Upper lobe of left lung (tissue), 6 donors: Measurements from ENCODE around the gene S100A5. TPM values are rescaled to one million over a fixed set of nuclear protein-coding genes. Genes with fewer than 3 reads are reported as not detected.

Experiments
- ATAC-seq, 2 donors: fragments of 200-7000 bp; cut with Tn5 transposase; one replicate each; pipeline ENCODE4 v1.9.1; 2022; ENCODE audit warnings: mild to moderate bottlenecking in 2 of 2, moderate library complexity in 2 of 2; ENCODE audit not compliant: low FRiP score in 2 of 2
- DNase-seq, 2 donors: peaks; one replicate each; pipeline ENCODE4 v3.0.0-alpha.2; 2019 to 2020
- H3K27ac ChIP-seq, 4 donors: fragments of 200-600 bp; sonication (generic); one replicate each; pipeline ENCODE4 v1.5.1; 2016 to 2019
- H3K27me3 ChIP-seq, 4 donors: fragments of 200-600 bp; sonication (generic); one replicate each; pipeline ENCODE4 v1.5.1; 2017 to 2019
- H3K36me3 ChIP-seq, 4 donors: fragments of 200-600 bp; sonication (generic); one replicate each; pipeline ENCODE4 v1.5.1; 2016 to 2019
- H3K4me1 ChIP-seq, 4 donors: fragments of 200-600 bp; sonication (generic); one replicate each; pipeline ENCODE4 v1.5.1; 2018 to 2019
- H3K4me3 ChIP-seq, 4 donors: fragments of 200-600 bp; sonication (generic); one replicate each; pipeline ENCODE4 v1.5.1; 2017 to 2019; ENCODE audit warnings: mild to moderate bottlenecking in 2 of 4, moderate library complexity in 1 of 4
- H3K9me3 ChIP-seq, 4 donors: fragments of 200-600 bp; sonication (generic); one replicate each; pipeline ENCODE4 v1.5.1; 2018 to 2019
- EP300 ChIP-seq, 4 donors: sonication (generic); formaldehyde crosslinking; IDR thresholded peaks; one replicate each; pipeline ENCODE4 v1.5.1; 2017; ENCODE audit warnings: antibody characterized with exemption in 4 of 4, control low read depth in 2 of 4
- POLR2A ChIP-seq, 4 donors: fragments of 450-650 bp; IDR thresholded peaks; one replicate each; pipeline ENCODE4 v1.5.1; 2016 to 2017; ENCODE audit warnings: antibody characterized with exemption in 4 of 4, mild to moderate bottlenecking in 2 of 4
- POLR2AphosphoS5 ChIP-seq, 2 donors: sonication (generic); formaldehyde crosslinking; IDR thresholded peaks; one replicate each; pipeline ENCODE4 v1.5.1; 2017; ENCODE audit warnings: antibody characterized with exemption in 2 of 2
- WGBS, 2 donors: methylation state at CpG; one replicate each; pipeline ENCODE4 v1.1.5; 2017 to 2018; 5-methylcytosine and 5-hydroxymethylcytosine counted together
- total RNA-seq, 6 donors: library from RNA; depleted of rRNA in 4 of 6; stranded (reverse); fragments of >200 nt in 4 of 6; gene quantifications; one replicate each; pipeline versions ENCODE4 v1.1.0 to v1.2.1, GENCODE V29; 2016 to 2021
- TF ChIP-seq, protein P1 (sequence below), 6 experiments: fragments of 450-650 bp in 4 of 6; fragments of 200-600 bp in 2 of 6; sonication (generic) in 2 of 6; IDR thresholded peaks; one replicate each; pipeline ENCODE4 v1.5.1; 2016 to 2019; ENCODE audit warnings: antibody characterized with exemption in 6 of 6
- donor health status: DM: no; HTN: no; CAD: no; lungs with moderate emphysema.
- donor health status: DM: no; HTN: yes; CAD: no; lungs with severe emphysema.

S100A5 gene
- total RNA-seq, 6 donors from 2014 or later: not detected

DNA sequence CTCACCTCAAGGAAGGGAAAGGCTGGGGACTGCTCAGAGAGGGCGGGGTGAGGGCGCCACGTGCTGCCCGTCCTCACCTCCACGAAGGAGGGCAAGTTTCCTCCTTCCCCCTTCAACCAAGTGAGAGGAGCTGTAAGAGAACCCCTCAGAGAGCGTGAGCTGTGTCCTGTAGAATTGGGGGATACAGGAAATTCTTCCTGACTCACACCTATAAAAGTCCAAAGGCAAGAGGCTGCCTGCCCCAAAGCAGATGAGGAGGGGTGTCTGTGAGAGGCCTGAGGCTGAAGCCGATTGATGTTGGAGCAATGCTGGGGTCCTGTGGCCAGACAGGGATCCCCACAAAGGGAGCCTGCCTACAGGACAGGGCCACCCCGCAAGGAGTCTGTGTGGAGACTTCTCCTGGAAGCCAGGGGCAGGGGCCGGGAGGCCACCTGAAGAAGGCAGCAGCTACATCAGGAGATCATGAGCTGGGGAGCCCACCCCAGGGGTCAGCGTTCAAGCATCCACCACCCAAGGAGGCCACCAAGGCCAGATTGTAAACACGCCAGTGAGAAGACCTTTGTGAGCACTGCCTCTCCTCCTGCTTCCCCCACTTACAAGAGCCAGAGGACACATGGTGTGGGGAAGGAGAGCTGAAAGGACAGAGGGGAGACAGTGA, 32.7 kb downstream of the S100A5 start:
- 84 to 86% methylated on average over 9 to 11 of the region's 11 CpGs for WGBS, 2 donors

DNA sequence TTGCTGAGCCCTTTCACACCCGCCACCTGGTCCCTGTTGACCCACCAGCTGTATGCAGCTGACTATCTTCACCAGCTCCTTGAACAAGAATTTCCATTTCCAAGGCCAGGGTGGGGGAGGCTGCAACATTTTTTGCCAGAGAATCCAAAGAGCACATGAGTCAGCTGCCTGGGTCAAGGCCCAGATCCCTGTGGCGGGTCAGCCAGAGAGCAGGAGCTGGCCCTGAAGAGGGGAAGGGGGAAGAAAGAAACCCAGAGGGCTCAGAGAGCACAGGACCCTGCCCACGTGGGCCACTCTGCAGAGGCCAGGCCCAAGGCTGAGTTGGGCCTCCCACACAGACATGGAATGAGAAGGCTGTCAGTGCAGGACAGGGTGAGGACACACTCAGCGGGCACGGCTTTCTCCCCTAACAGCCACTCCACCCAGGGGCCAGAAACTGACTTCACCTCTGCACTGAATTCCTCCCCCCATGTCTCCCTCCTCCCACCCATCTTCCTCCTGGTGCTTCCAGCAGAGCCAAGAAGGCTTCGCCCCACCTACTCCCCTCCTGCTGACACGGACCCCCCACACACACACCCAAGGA, 33.8 kb downstream of the S100A5 start:
- Histone ChIP-seq H3K4me1 (peaks cover 0 to 8% (median 2%) of the 10 kb centered on the region in 4 donors), H3K27me3 (no peaks in the 10 kb centered on the region), H3K4me3 (no peak overlapping the region), H3K27ac (peak overlapping the region; percentile 36 to 67 (median 52)), H3K36me3 (no peaks in the 10 kb centered on the region), H3K9me3 (no peaks in the 10 kb centered on the region)
- TF ChIP-seq EP300 (IDR thresholded peaks at IDR 0.05) (peak in 1 of 4 donors; percentile 6), POLR2AphosphoS5 (IDR thresholded peaks at IDR 0.05) (peak; percentile 77 to 84), POLR2A (IDR thresholded peaks at IDR 0.05) (no peak)
- WGBS, 2 donors: 58 to 61% methylated on average over 5 to 7 of the region's 7 CpGs
- DNase-seq: peak; percentile 33 to 57
- ATAC-seq: peak; percentile 76 to 90

More for the DNA sequence above, 32.7 kb downstream of the S100A5 start:
- TF ChIP-seq EP300 (IDR thresholded peaks at IDR 0.05) (no peak), POLR2AphosphoS5 (IDR thresholded peaks at IDR 0.05) (no peak), POLR2A (IDR thresholded peaks at IDR 0.05) (no peak)
- TF ChIP-seq, protein P1, sequence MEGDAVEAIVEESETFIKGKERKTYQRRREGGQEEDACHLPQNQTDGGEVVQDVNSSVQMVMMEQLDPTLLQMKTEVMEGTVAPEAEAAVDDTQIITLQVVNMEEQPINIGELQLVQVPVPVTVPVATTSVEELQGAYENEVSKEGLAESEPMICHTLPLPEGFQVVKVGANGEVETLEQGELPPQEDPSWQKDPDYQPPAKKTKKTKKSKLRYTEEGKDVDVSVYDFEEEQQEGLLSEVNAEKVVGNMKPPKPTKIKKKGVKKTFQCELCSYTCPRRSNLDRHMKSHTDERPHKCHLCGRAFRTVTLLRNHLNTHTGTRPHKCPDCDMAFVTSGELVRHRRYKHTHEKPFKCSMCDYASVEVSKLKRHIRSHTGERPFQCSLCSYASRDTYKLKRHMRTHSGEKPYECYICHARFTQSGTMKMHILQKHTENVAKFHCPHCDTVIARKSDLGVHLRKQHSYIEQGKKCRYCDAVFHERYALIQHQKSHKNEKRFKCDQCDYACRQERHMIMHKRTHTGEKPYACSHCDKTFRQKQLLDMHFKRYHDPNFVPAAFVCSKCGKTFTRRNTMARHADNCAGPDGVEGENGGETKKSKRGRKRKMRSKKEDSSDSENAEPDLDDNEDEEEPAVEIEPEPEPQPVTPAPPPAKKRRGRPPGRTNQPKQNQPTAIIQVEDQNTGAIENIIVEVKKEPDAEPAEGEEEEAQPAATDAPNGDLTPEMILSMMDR (IDR thresholded peaks at IDR 0.05): no peak
- Histone ChIP-seq H3K4me3 (no peak overlapping the region), H3K27ac (peak overlapping the region in 3 of 4 donors; percentile 6 to 67 (median 64)), H3K4me1 (peaks cover 0 to 8% (median 2%) of the 10 kb centered on the region in 4 donors), H3K36me3 (no peaks in the 10 kb centered on the region), H3K27me3 (no peaks in the 10 kb centered on the region), H3K9me3 (no peaks in the 10 kb centered on the region)
- no peak for ATAC-seq
- DNase-seq: no peak

DNA sequence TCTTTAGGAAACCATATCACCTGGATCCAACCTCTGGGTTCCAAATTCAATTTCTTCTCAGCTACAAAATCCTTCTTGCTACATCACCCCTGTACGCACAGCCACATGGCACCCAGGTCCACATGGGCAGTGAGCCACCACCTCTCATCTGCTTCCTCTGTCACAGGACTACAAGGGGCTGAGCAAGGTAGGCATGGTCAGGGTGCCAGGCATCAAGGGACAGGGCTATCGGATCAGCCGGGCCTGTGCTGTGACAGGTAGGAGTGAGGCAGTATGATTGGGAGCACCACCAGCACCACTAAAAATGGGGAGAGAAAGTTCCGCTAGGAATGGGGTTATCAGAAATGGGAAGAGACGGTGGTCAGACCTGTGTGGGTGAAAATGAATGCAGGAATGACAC, 34.3 kb downstream of the S100A5 start:
- DNase-seq (no peak), ATAC-seq (no peak)
- WGBS, 2 donors: 77 to 92% methylated on average over 5 of the region's 5 CpGs
- Histone ChIP-seq H3K36me3 (no peaks in the 10 kb centered on the region), H3K4me3 (no peak overlapping the region), H3K9me3 (no peaks in the 10 kb centered on the region), H3K27me3 (no peaks in the 10 kb centered on the region), H3K4me1 (peaks cover 0 to 8% (median 2%) of the 10 kb centered on the region in 4 donors), H3K27ac (peak overlapping the region in 1 of 4 donors; percentile 36)
- no peak for TF ChIP-seq EP300 (IDR thresholded peaks at IDR 0.05)
- no peak for TF ChIP-seq POLR2AphosphoS5 (IDR thresholded peaks at IDR 0.05)
- no peak for TF ChIP-seq POLR2A (IDR thresholded peaks at IDR 0.05)
- TF ChIP-seq, protein P1 (IDR thresholded peaks at IDR 0.05): no peak

DNA sequence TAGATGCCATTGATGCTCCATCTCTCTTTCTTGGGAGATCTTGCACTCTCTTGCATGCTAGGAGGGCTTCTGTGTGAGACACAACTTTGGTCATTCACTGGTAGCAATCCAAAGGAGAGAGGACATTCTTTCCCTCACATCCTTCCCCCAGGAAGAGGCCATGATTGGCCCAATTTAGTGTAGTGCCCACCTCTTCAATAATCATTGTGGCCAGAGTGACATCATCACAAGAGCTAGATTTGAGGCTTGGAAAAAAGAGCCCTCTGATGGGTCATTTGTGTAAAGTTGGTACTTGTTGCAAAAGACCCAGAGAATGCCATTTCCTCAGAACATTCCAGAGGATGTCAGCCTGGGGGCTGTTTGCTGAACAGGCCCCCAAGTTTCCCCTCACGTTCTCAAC, 35.2 kb downstream of the S100A5 start:
- no peak for ATAC-seq
- no peak for DNase-seq
- Histone ChIP-seq H3K4me1 (peaks cover 0 to under 1% (median 0%) of the 10 kb centered on the region in 4 donors), H3K9me3 (no peaks in the 10 kb centered on the region), H3K36me3 (no peaks in the 10 kb centered on the region), H3K27me3 (no peaks in the 10 kb centered on the region), H3K27ac (no peak overlapping the region), H3K4me3 (no peak overlapping the region)
- 79 to 82% methylated on average over 1 of the region's 1 CpG for WGBS, 2 donors
- TF ChIP-seq, protein P1 (IDR thresholded peaks at IDR 0.05): no peak
- TF ChIP-seq POLR2A (IDR thresholded peaks at IDR 0.05) (no peak), EP300 (IDR thresholded peaks at IDR 0.05) (no peak), POLR2AphosphoS5 (IDR thresholded peaks at IDR 0.05) (no peak)

DNA sequence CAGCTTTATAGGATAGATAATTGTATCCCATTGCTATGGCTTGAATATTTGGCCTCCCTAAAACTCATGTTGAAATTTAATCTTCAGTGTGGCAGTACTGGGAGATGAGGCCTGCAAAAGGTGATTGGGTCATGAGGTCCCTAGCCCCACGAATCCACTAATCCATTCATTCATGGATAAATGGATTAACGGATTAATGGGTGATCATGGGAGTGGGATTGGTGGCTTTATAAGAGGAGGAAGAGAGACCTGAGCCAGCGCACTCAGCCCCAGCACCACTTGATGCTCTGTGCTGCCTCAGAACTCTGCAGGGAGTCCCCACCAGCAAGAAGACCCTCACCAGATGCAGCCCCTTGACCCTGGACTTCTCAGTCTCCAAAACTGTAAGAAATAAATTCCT, 37.0 kb downstream of the S100A5 start:
- TF ChIP-seq, protein P1 (IDR thresholded peaks at IDR 0.05): no peak
- TF ChIP-seq POLR2A (IDR thresholded peaks at IDR 0.05) (no peak), POLR2AphosphoS5 (IDR thresholded peaks at IDR 0.05) (no peak), EP300 (IDR thresholded peaks at IDR 0.05) (no peak)
- Histone ChIP-seq H3K4me1 (no peaks in the 10 kb centered on the region), H3K27me3 (no peaks in the 10 kb centered on the region), H3K36me3 (no peaks in the 10 kb centered on the region), H3K27ac (no peak overlapping the region), H3K9me3 (no peaks in the 10 kb centered on the region), H3K4me3 (no peak overlapping the region)
- ATAC-seq: no peak
- no peak for DNase-seq
- WGBS, 2 donors: 87 to 92% methylated on average over 3 of the region's 3 CpGs
